GM10248 (cell line): ENCODE measurements around the gene P2RX1.

Experiments used
- CTCF ChIA-PET: fragments of 300-600 bp; sonication (Branson Sonifier 250); formaldehyde crosslinking; extraction: SDS; loops from one replicate; lab custom pipeline; 2021; ENCODE audit warnings: antibody characterized with exemption; lab: Yijun Ruan, JAX
- POLR2A ChIA-PET: fragments of 350-650 bp; sonication (Branson Sonifier 250); formaldehyde crosslinking; extraction: SDS; loops from one replicate; lab custom pipeline; 2020; ENCODE audit warnings: antibody characterized with exemption; lab: Yijun Ruan, JAX
- DNase-seq: peaks from one replicate; pipeline ENCODE4 v3.0.0; 2012; ENCODE audit errors: extremely low spot score
- TF ChIP-seq, protein P1 (sequence below): IDR thresholded peaks from 2 replicates; pipeline ENCODE4 v1.5.1; 2012; ENCODE audit warnings: mild to moderate bottlenecking, low read depth; ENCODE audit errors: extremely low read depth, missing control alignments, control extremely low read depth

P2RX1 gene

DNA sequence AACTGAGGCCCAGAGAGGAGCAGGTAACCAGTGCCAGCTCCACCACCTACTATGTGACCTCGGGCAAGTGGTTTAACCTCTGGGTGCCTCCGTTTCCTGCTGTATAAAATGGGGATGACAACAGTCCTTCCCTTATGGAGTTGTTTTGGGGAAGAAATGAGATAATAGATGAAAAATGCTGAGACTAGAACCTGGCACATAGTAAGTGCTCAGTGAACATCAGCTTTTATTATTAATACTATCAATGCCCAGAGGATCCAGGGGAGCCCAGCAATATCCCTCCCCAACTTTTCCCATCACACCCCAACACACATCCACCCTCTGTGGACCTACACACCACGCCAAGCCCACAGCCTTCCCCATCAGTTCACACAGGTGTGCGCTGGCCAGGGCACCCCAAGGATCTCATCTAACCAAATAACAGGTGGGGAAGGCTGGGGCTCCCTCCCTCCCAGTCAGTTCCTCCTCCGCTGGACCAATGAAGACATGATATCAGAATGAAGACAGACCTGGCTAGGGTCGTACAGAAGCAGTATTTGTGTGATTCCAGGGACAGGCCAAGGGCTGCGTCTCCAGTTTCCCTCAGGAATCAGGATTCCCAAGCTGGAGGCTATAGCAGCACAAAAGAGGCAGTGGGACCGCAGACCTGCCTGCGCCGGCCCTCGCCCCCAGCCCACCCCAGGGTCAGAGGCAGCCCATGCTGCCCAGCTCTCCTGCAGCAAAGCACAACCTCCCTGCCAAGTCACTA, 46.1 kb upstream of the P2RX1 start:
- TF ChIP-seq, protein P1, sequence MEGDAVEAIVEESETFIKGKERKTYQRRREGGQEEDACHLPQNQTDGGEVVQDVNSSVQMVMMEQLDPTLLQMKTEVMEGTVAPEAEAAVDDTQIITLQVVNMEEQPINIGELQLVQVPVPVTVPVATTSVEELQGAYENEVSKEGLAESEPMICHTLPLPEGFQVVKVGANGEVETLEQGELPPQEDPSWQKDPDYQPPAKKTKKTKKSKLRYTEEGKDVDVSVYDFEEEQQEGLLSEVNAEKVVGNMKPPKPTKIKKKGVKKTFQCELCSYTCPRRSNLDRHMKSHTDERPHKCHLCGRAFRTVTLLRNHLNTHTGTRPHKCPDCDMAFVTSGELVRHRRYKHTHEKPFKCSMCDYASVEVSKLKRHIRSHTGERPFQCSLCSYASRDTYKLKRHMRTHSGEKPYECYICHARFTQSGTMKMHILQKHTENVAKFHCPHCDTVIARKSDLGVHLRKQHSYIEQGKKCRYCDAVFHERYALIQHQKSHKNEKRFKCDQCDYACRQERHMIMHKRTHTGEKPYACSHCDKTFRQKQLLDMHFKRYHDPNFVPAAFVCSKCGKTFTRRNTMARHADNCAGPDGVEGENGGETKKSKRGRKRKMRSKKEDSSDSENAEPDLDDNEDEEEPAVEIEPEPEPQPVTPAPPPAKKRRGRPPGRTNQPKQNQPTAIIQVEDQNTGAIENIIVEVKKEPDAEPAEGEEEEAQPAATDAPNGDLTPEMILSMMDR: no peak
- CTCF ChIA-PET: interaction anchor here (1.3 to 3.6 kb wide), 4 partner anchors 11 to 117 kb away, joined by 4 to 22 read pairs (median 6); no protein-coding TSS in a partner anchor
- POLR2A ChIA-PET: no interaction called here
- DNase-seq: no peak

DNA sequence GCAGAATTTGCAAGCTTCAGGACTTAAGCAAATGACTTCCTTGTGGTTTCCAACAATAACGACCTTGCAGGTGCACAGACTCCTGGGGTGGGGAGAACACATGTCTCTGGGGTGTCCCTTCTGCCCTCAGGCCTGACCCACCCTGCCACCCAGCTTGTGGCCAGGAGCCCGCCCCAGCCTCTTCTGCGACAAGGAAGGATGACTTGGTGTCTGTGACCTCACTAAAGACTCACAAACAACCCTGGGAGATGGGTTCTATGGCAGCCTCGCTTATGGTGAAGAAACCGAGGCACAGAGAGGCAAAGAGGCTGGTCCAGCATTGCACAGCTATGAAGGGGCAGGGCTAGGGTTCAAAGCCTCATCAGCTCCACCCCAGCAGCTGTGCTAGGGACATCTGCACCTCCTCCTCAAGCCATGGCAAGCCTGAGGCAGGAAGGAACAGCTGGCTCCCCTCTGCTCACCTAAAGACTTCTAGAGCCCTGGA, 45.3 kb upstream of the P2RX1 start:
- DNase-seq: no peak
- ChIA-PET CTCF (interaction anchor here (1.2 to 3.6 kb wide), 5 partner anchors 12 to 117 kb away, joined by 4 to 22 read pairs (median 4); no protein-coding TSS in a partner anchor), POLR2A (no interaction called here)
- TF ChIP-seq, protein P1: no peak

DNA sequence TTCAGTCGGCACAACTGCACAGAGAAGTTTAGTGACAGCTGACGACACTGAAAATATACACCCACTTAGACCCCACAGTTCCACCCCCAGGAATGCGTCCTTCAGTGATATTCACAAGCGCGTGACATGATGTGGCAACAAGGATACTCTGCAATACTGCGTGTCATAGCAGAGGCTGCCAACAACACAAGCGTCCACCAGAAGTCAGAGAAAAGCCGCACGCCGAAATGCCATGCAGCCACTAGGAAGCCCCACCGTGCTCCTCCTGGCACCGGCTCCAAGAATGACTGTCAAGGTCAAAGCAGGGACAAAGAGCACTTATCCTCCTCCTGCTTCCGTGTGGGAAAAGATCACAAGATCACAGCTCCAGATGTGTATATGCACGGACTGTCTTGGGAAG, 44.5 kb upstream of the P2RX1 start:
- ChIA-PET CTCF (interaction anchor here (1.2 to 3.6 kb wide), 3 partner anchors 13 to 114 kb away, joined by 4 to 22 read pairs (median 8); no protein-coding TSS in a partner anchor), POLR2A (no interaction called here)
- DNase-seq: no peak
- TF ChIP-seq, protein P1: no peak

DNA sequence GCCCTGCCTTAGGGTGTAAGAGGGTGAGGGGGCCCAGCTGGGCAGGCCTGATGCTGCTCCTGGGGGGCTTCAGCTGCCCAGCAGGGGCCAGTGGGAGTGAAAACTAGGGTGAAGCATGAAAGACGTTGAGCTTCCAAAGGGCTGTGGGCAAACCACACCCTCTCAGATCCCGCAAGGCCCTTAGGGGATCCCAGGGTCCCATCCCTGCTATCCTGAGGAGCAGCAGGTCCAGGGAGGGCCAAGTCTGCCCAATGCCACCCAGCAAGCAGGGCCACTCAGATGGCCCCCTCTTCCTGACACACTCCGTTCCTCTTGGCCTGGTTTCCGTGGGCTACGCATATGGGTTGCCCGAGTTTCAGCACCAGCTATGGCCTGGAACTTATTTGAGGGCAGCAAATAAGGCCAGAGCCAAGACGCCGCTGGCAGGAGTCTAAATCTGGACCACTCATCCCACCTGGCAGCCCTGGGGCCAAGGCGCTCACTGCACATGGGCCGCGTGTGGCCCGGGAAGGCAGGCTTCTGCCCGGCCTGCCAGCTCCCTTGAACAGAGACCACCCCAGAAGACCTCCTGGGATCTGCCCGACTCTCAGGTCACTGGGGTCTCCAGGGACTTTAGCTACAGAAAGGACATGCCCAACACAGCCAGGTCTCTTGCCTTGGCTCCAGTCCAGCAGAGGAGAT, 43.8 kb upstream of the P2RX1 start:
- TF ChIP-seq, protein P1: no peak
- ChIA-PET POLR2A (no interaction called here), CTCF (interaction anchor here (0.8 to 3.6 kb wide), 3 partner anchors 24 to 115 kb away, joined by 3 to 22 read pairs (median 8); no protein-coding TSS in a partner anchor)
- no peak for DNase-seq

DNA sequence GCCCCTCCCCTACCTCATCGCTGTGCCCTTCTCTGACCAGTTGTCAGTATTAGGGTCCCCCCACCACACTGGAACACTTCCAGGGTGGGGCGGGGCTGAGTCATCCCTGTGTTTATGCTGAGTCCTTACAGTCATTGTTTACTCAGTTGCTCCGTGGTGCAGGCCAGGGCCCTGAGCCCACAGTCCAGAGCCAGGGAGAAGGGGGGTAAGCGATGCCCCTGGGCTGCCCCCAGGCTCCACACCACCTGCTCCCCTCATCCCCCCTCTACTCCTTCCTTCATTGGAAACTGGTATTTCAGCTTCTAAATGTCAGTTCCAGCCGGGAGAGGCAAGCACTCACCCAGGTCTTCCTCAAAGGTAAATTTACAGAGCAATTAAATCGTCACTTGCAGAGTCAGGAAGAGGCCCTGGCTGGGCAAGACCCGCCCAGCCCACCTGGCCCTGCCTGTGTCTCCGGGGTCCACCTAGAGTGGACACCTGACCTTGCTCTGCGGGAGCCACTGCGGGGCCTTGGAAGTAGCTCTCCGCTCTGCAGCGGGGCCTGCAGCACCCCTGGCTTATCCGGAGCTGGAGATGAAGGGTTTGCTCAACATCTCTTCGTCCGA, 43.1 kb upstream of the P2RX1 start:
- TF ChIP-seq, protein P1: no peak
- ChIA-PET CTCF (interaction anchor here (0.8 to 3.6 kb wide), 2 partner anchors 23 to 46 kb away, joined by 3 to 22 read pairs; no protein-coding TSS in a partner anchor), POLR2A (no interaction called here)
- no peak for DNase-seq
